Nephron progenitor cell (in vitro differentiated cells): ENCODE measurements around the gene GPR153.

Experiments used
- DNase-seq: peaks from one replicate; pipeline ENCODE4 v3.0.0; 2021
- H3K27ac Mint-ChIP-seq: 2 replicates; pipeline ENCODE4 v1.8.0; 2021; ENCODE audit warnings: mild to moderate bottlenecking, moderate library complexity, mixed read lengths
- H3K27me3 Mint-ChIP-seq: 2 replicates; pipeline ENCODE4 v1.8.0; 2021; ENCODE audit warnings: mild to moderate bottlenecking, low read depth, mixed read lengths; ENCODE audit not compliant: poor library complexity
- H3K36me3 Mint-ChIP-seq: 2 replicates; pipeline ENCODE4 v1.8.0; 2021; ENCODE audit warnings: low read depth, mixed read lengths
- H3K4me1 Mint-ChIP-seq: 2 replicates; pipeline ENCODE4 v1.8.0; 2021; ENCODE audit warnings: mixed read lengths
- H3K4me3 Mint-ChIP-seq: 2 replicates; pipeline ENCODE4 v1.8.0; 2021; ENCODE audit warnings: mild to moderate bottlenecking, moderate library complexity, mixed read lengths
- H3K9me3 Mint-ChIP-seq: 2 replicates; pipeline ENCODE4 v1.8.0; 2021; ENCODE audit warnings: mild to moderate bottlenecking, moderate library complexity, mixed read lengths
- CTCF ChIP-seq: fragments of 200-600 bp; sonication (generic); IDR thresholded peaks from 2 replicates; pipeline ENCODE4 v1.5.0; 2021; ENCODE audit warnings: antibody characterized with exemption

Gene GPR153

GRCh38 chr1:6209661-6210580, 51.0 kb downstream of the GPR153 start:
- H3K9me3 Mint-ChIP-seq: peaks cover 2% of the 10 kb centered on the region
- peak overlapping the region; percentile 52 for H3K4me3 Mint-ChIP-seq
- peaks cover 33% of the 10 kb centered on the region for H3K4me1 Mint-ChIP-seq
- no peaks in the 10 kb centered on the region for H3K36me3 Mint-ChIP-seq
- H3K27ac Mint-ChIP-seq: no peak overlapping the region
- no peak for TF ChIP-seq CTCF
- H3K27me3 Mint-ChIP-seq: peaks cover 46% of the 10 kb centered on the region
- no peak for DNase-seq

- TF ChIP-seq CTCF: peak; percentile 43
- no peaks in the 10 kb centered on the region for H3K9me3 Mint-ChIP-seq
- H3K4me1 Mint-ChIP-seq: peaks cover 30% of the 10 kb centered on the region
- no peak overlapping the region for H3K27ac Mint-ChIP-seq
- H3K36me3 Mint-ChIP-seq: no peaks in the 10 kb centered on the region
- peak; percentile 69 for DNase-seq
- H3K4me3 Mint-ChIP-seq: peak overlapping the region; percentile 58
- H3K27me3 Mint-ChIP-seq: peaks cover 51% of the 10 kb centered on the region
Observed at GRCh38 chr1:6208723-6209660, 51.9 kb downstream of the GPR153 start.

DNA sequence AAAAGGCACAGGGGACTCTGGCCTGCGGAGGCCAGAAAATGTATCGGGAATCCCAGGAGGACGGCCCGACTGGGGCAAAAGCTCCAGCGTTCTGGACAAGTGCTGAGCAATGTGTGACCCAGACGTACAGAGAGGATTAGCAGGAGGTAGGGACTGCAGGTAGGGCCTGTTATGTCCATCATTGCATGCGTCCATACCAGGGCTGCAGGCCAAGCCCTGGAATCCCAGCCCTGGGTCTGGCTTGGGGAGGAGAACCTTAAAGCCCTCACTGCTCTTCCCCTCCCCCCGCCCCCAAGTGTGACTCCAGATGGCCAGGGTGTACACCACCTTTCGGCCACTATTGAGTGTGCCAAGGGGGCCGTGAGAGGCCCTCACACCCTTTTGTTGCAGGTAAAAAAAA, 53.0 kb downstream of the GPR153 start:
- peak overlapping the region; percentile 62 for H3K4me3 Mint-ChIP-seq
- no peak for TF ChIP-seq CTCF
- H3K27me3 Mint-ChIP-seq: peaks cover 50% of the 10 kb centered on the region
- H3K36me3 Mint-ChIP-seq: no peaks in the 10 kb centered on the region
- H3K27ac Mint-ChIP-seq: no peak overlapping the region
- DNase-seq: no peak
- no peaks in the 10 kb centered on the region for H3K9me3 Mint-ChIP-seq
- peaks cover 21% of the 10 kb centered on the region for H3K4me1 Mint-ChIP-seq

DNA sequence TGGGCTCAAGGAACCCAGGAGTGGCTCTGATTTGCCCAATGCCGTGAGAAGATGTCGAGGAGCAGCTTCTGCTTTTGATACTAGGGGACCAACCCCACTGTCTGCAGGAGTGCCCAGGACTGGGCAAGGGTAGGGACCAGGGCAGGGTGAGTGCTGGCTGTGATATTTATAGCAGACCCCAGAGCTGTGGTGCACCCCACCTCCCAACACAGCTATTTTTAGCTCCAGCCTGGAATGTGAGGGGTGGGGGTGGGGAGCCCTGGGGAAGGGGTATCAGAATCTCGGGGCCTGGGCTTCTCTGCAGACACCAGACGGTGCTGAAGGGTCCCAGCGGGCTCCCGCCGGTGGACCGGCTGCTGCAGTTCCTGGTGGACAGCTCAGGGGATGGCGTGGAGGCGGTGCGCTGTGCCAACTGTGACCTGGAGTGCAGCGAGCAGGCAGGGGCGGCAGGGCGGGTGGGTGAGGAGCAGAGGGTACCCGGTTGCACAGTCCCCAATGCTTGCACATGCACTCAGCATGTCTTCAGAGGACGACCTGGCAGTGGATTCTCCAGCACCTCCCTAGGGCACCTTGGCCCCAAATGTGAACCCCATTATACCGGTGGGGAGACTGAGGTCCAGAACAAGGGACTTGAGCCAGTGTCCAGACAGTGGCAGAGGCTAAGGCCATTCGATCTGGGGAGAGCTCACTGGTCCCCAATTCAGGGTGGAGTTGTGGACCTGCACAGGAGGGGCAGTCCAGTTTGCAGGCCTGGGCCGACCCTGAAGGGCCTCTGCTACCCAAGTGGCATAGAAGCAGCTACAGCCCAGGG, 53.6 kb downstream of the GPR153 start:
- Mint-ChIP-seq H3K4me3 (peak overlapping the region; percentile 42), H3K4me1 (peaks cover 15% of the 10 kb centered on the region), H3K9me3 (no peaks in the 10 kb centered on the region), H3K36me3 (no peaks in the 10 kb centered on the region), H3K27me3 (peaks cover 46% of the 10 kb centered on the region), H3K27ac (no peak overlapping the region)
- DNase-seq: no peak
- no peak for TF ChIP-seq CTCF

GRCh38 chr1:6206520-6206855, 54.4 kb downstream of the GPR153 start:
- peak overlapping the region; percentile 42 for H3K4me3 Mint-ChIP-seq
- TF ChIP-seq CTCF: no peak
- H3K9me3 Mint-ChIP-seq: no peaks in the 10 kb centered on the region
- H3K27ac Mint-ChIP-seq: no peak overlapping the region
- H3K4me1 Mint-ChIP-seq: peaks cover 10% of the 10 kb centered on the region
- peaks cover 46% of the 10 kb centered on the region for H3K27me3 Mint-ChIP-seq
- no peaks in the 10 kb centered on the region for H3K36me3 Mint-ChIP-seq
- no peak for DNase-seq
